H54 (cell line): Measurements from ENCODE around the gene HYAL1.
A peak's percentile ranks its signal among the peaks of the same experiment; 100 is the strongest.

Experiments used
- DNase-seq: peaks from one replicate; pipeline ENCODE4 v3.0.0; 2011; ENCODE audit warnings: low spot score, mixed read lengths; ENCODE audit not compliant: insufficient read length
- FAIRE-seq: peaks from 3 replicates; lab custom pipeline; 2011; peaks lifted over from hg19 to GRCh38; lab: Jason Lieb, UNC
- POLR2A ChIP-seq: IDR thresholded peaks from 2 replicates; pipeline ENCODE4 v1.6.1; 2011; ENCODE audit warnings: low read depth, mild to moderate bottlenecking, low read length

HYAL1 gene

DNA sequence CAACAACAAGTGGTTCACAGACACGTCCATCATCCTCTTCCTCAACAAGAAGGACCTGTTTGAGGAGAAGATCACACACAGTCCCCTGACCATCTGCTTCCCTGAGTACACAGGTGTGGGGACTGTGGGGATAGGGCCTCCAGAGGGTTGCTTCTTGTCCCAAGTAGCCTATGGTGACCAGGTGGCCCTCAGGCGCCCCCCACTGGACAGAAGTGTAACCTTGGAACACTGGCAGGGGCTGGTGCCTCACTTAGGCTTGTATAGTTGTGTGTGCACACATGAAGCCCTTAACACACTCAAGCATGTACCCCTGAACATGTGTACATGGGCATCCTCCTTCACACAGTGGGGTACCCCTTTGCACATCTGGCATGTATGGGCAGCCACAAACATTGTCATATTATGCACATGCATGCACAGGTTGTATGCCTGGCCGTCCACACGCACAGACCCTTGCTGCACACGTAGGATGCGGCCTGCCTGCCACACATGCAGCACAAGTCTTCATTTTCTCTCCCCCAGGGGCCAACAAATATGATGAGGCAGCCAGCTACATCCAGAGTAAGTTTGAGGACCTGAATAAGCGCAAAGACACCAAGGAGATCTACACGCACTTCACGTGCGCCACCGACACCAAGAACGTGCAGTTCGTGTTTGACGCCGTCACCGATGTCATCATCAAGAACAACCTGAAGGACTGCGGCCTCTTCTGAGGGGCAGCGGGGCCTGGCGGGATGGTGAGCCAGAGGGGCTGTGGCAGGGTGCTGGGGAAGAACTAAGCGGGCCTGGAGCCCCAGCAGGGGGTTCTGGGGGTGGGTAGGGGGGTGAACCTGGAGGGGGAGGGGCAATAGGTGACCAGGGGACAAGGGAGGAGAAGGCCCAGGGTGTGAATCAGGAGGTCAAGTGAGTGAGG, 46.1 kb downstream of the HYAL1 start:
- 0 out of 2 replicates have a peak, but pooled peaks have one; percentile 5 for TF ChIP-seq POLR2A
- DNase-seq = no peak
- no peak for FAIRE-seq

DNA sequence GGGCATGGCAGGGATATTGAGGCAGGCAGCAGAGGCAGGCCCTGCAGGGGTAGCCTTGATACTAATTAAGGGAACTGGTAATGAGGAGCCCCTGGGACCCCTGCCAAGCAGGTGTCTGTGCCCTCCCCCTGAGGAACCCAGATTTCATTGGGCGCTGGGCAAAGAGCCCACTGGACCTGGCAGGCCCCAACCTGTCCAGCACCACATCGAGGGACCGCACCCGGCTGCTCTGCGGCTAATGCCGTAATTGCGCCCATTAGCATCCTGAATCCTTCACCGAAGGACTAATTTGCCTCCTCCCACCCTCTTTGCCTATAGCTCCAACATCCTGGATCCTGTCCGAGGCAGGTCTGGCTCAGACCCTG, 48.1 kb downstream of the HYAL1 start:
- TF ChIP-seq POLR2A = no peak
- FAIRE-seq = no peak
- DNase-seq = no peak

DNA sequence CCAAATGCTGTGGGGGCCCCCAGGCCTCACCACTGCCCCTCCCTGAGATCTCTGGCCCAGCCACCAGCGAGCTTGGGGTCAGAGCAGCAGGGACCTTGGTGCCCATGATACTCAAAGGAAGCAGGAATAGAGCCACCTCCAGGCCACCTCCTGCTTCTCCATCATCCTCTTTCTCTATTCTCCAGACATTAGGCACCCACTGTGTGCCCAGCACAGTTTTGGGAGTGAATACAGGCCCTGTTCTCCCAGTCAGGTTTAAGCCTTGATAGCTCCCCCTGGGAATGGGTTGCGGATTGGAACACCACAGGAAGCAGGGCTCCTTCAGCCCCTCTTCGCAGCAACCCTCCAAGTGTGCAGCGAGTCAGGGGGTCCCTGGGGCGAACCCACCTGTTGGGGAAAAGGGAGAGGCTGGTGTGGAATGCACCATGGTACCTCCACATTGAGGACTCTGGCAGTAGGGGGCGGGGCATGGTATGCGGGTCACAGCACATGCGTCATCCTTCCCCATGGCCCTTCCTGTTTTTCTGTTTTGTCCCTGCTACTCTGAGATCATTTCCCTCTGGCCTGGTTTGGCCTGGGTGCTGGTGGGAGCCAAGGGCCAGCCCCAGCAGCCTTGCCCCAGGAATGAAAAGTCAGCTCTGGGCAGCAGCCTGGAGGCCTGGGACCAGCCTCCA, 48.7 kb downstream of the HYAL1 start:
- no peak for TF ChIP-seq POLR2A
- DNase-seq (peak; percentile 61), FAIRE-seq (no peak)

DNA sequence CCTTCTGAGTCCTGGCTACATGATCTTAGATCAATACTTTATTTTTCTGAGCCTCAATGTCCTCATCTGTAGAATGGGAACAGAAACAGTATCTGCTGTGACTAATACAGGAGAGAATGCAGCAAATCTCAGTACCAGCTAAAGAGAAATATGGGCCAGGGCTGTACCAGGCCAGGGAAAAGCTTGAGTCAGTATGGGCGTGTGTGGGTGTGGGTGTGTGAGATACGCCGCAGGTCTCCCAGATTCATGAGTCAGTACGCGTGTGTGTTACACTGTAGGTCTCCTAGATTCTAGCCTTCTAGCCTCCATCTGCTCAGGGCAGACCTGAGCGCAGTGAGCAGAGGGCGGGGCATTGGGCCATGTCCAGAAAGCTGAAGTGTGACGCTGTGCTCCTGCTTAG, 52.2 kb downstream of the HYAL1 start:
- peak; percentile 57 for FAIRE-seq
- no peak for TF ChIP-seq POLR2A
- peak; percentile 85 for DNase-seq

DNA sequence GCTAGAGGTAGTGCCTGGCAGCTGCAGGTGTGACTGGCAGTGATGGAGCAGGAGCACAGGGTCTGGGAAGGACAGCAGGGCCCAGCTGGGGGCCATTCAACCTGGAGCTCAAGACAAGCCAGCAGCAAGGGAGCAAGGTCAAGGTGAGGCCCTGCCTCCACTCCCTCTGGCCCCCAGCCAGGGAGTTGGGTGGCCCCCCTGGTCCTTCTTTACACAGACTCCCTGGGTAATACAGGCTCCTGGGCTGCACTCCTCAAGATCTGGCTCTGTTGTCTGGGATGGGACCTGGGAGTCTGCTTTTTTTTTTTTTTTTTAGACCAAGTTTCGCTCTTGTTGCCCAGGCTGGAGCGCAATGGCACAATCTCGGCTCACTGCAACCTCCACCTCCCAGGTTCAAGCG, 52.9 kb downstream of the HYAL1 start:
- TF ChIP-seq POLR2A = no peak
- no peak for FAIRE-seq

More for the DNA sequence above, 52.9 kb downstream of the HYAL1 start:
- DNase-seq = no peak
